ENCODE measurements around the gene UTY. TPM values are rescaled to one million over a fixed set of nuclear protein-coding genes. Genes with fewer than 3 reads are reported as not detected.

Gene UTY
- total and polyA plus RNA-seq, 10 of the 15 experiments (the other 5 are each of a cell fraction or from before 2014, with no cell fraction given): 0.13 TPM; not detected in 9

- ChIA-PET RAD21 (ENCODE audit: unreplicated experiment) (no interaction called here), CTCF (no interaction called here), POLR2A (no interaction called here), SMC1A (ENCODE audit: uncharacterized antibody, unreplicated experiment) (no interaction called here)
- no peaks in the 10 kb centered on the region for H3K27me3 ChIP-seq (replicated peaks in 1 of 2; ENCODE audit: control insufficient read depth in 2 of 2, insufficient read depth in 2 of 2, low read length in 1 of 2)
- no peaks in the 10 kb centered on the region for H3K9me3 ChIP-seq (replicated peaks; ENCODE audit: control insufficient read depth, insufficient read depth, low read length)
- no peak overlapping the region for H3K4me3 ChIP-seq
- ATAC-seq (no peak), FAIRE-seq (no peak), DNase-seq (ENCODE audit: low read depth, low spot score) (no peak)
- intact Hi-C loops (cut with micrococcal nuclease; ENCODE audit: unreplicated experiment): no loop called here
- no CpG with 5 or more reads among the region's 2 CpGs for WGBS (ENCODE audit: insufficient coverage, insufficient replicate concordance, low lambda C conversion rate, missing lambda C conversion rate)
- no TSS peak for BruUV-seq (replicated peaks)
- in situ Hi-C loops (cut with MboI): no loop called here
- H3K36me3 ChIP-seq (ENCODE audit: control insufficient read depth in 2 of 2, insufficient read depth in 2 of 2, low read length in 1 of 2): no peaks in the 10 kb centered on the region
- H3K79me2 ChIP-seq (ENCODE audit: control insufficient read depth, insufficient read depth, low read length): no peaks in the 10 kb centered on the region
- no peak for TF ChIP-seq RCOR1 (conservative IDR thresholded peaks at IDR 0.05; ENCODE audit: low read depth, low read length)
- no peaks in the 10 kb centered on the region for H4K20me1 ChIP-seq (ENCODE audit: control insufficient read depth, insufficient read depth)
- H3K4me2 ChIP-seq (ENCODE audit: control insufficient read depth, insufficient read depth): no peak overlapping the region
- no peak overlapping the region for H2AFZ ChIP-seq (ENCODE audit: control insufficient read depth, low read depth, low read length)
- no peak overlapping the region for H3K9ac ChIP-seq (ENCODE audit: control insufficient read depth, insufficient read depth, low read length)
- H3K27ac ChIP-seq (ENCODE audit: control insufficient read depth, insufficient read depth): no peak overlapping the region
- H3K4me1 ChIP-seq (ENCODE audit: control insufficient read depth, insufficient read depth, low read length): no peaks in the 10 kb centered on the region
Observed at GRCh38 chrY:13279561-13279960, 200.3 kb downstream of the UTY start.

- ATAC-seq: no peak
- Histone ChIP-seq H3K4me2 (ENCODE audit: control insufficient read depth, insufficient read depth) (no peak overlapping the region), H3K36me3 (ENCODE audit: control insufficient read depth in 2 of 2, insufficient read depth in 2 of 2, low read length in 1 of 2) (no peaks in the 10 kb centered on the region), H4K20me1 (ENCODE audit: control insufficient read depth, insufficient read depth) (no peaks in the 10 kb centered on the region), H3K9me3 (replicated peaks; ENCODE audit: control insufficient read depth, insufficient read depth, low read length) (no peaks in the 10 kb centered on the region), H3K9ac (ENCODE audit: control insufficient read depth, insufficient read depth, low read length) (no peak overlapping the region), H3K27ac (ENCODE audit: control insufficient read depth, insufficient read depth) (no peak overlapping the region), H3K79me2 (ENCODE audit: control insufficient read depth, insufficient read depth, low read length) (no peaks in the 10 kb centered on the region), H3K4me3 (no peak overlapping the region), H2AFZ (ENCODE audit: control insufficient read depth, low read depth, low read length) (no peak overlapping the region), H3K27me3 (replicated peaks in 1 of 2; ENCODE audit: control insufficient read depth in 2 of 2, insufficient read depth in 2 of 2, low read length in 1 of 2) (no peaks in the 10 kb centered on the region), H3K4me1 (ENCODE audit: control insufficient read depth, insufficient read depth, low read length) (no peaks in the 10 kb centered on the region)
- CTCF ChIA-PET: no interaction called here
- FAIRE-seq: no peak
- DNase-seq (ENCODE audit: low read depth, low spot score): no peak
- BruUV-seq (replicated peaks): no TSS peak
- RAD21 ChIA-PET (ENCODE audit: unreplicated experiment): no interaction called here
- SMC1A ChIA-PET (ENCODE audit: uncharacterized antibody, unreplicated experiment): no interaction called here
- POLR2A ChIA-PET: no interaction called here
- in situ Hi-C loops (cut with MboI): no loop called here
- intact Hi-C loops (cut with micrococcal nuclease; ENCODE audit: unreplicated experiment): no loop called here
- no peak for TF ChIP-seq NKRF (conservative IDR thresholded peaks at IDR 0.05)
- TF ChIP-seq SMAD5 (IDR thresholded peaks at IDR 0.05; ENCODE audit: low read depth): no peak
- no peak for TF ChIP-seq HSF1 (IDR thresholded peaks at IDR 0.05; ENCODE audit: low read depth, low read length)
- no peak for TF ChIP-seq CHD4 (IDR thresholded peaks at IDR 0.05)
- TF ChIP-seq CHD1 (IDR thresholded peaks at IDR 0.05; ENCODE audit: low read depth, low read length): no peak
- no peak for TF ChIP-seq ZNF24 (IDR thresholded peaks at IDR 0.05)
- no peak for TF ChIP-seq BCL3 (IDR thresholded peaks at IDR 0.05; ENCODE audit: borderline replicate concordance, insufficient read depth, low read depth, low read length, poor library complexity, severe bottlenecking)
- TF ChIP-seq NFIC (IDR thresholded peaks at IDR 0.05; ENCODE audit: low read depth, low read length): no peak
- TF ChIP-seq TCF7 (IDR thresholded peaks at IDR 0.05; ENCODE audit: borderline replicate concordance): no peak
- no peak for TF ChIP-seq MXI1 (IDR thresholded peaks at IDR 0.05; ENCODE audit: low read depth, low read length)
- TF ChIP-seq NBN (IDR thresholded peaks at IDR 0.05): no peak
- no peak for TF ChIP-seq SUPT20H (IDR thresholded peaks at IDR 0.05; ENCODE audit: borderline replicate concordance, control insufficient read depth, low read depth, low read length)
- no peak for TF ChIP-seq CHD2 (IDR thresholded peaks at IDR 0.05; ENCODE audit: borderline replicate concordance, low read depth, low read length)
- TF ChIP-seq DPF2 (IDR thresholded peaks at IDR 0.05): no peak
- no peak for TF ChIP-seq SRF (IDR thresholded peaks at IDR 0.05; ENCODE audit: low read depth in 2 of 2, low read length in 2 of 2)
Observed at GRCh38 chrY:13271706-13272105, 208.1 kb downstream of the UTY start.
